Stimulated activated CD4-positive, alpha-beta T cell treated with anti-CD3 and anti-CD28 coated beads, Interleukin-12 subunit alpha, Interleukin-12 subunit beta, amount 100 ng/mL, for 24 hours (primary cell): ENCODE data around the gene ANKRD50.

Source experiments
- DNase-seq, 2 experiments: peaks; one replicate each; pipeline ENCODE4 v3.0.0-alpha.2; 2020; ENCODE audit warnings: low read depth in 2 of 2

The ANKRD50 gene, protein sequence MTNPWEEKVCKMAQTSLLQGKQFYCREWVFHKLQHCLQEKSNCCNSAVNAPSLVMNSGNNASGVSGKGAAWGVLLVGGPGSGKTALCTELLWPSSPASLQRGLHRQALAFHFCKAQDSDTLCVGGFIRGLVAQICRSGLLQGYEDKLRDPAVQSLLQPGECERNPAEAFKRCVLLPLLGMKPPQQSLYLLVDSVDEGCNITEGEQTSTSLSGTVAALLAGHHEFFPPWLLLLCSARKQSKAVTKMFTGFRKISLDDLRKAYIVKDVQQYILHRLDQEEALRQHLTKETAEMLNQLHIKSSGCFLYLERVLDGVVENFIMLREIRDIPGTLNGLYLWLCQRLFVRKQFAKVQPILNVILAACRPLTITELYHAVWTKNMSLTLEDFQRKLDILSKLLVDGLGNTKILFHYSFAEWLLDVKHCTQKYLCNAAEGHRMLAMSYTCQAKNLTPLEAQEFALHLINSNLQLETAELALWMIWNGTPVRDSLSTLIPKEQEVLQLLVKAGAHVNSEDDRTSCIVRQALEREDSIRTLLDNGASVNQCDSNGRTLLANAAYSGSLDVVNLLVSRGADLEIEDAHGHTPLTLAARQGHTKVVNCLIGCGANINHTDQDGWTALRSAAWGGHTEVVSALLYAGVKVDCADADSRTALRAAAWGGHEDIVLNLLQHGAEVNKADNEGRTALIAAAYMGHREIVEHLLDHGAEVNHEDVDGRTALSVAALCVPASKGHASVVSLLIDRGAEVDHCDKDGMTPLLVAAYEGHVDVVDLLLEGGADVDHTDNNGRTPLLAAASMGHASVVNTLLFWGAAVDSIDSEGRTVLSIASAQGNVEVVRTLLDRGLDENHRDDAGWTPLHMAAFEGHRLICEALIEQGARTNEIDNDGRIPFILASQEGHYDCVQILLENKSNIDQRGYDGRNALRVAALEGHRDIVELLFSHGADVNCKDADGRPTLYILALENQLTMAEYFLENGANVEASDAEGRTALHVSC (N-terminal part only)

DNA sequence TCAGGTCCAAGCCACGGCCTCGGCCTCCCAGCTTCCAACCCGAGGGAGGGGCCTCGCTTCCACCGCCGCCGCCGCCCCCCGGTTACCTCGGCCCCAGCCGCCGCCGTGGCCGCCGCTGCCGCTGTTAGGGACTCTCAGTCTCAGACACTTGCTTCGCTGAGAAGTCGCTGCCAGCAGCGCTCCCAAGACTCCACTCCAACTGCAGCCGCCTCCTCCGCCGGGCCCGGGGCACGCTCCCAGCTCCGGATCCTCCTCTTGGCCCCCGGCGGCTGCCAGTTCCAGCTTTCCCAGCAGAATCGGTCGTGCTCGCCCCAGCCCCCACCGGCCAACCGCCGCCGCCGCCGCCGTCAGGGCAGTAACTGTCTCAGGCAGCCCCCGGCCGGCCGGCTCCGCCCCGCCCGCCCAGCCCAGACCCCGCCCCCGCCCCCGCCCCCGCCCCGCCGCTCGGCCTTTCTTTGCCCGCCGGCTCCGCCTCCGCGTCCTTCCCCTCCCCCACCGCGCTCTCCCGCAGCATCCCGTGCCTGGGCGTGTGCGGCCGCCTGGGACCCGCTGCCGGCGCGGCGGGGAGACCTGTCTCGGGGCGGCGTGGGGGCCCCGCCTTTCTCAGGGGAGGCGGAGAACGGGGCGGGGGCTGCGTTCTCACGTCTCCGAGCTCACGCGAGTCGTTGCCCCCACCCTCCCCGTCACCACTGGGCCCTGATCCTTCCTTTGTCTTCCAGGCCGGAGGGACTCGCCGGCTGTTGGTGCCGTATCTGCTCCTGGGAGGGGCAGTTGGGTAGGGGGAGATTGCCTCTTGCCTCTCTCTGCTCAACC, at the start of gene ANKRD50:
ANKRD50 (minus strand) TSS at position 361 of the 813 bp plus-strand sequence. CDS start 2,221 bp downstream, outside the sequence.
- peak; percentile 24 to 47 for DNase-seq

DNA sequence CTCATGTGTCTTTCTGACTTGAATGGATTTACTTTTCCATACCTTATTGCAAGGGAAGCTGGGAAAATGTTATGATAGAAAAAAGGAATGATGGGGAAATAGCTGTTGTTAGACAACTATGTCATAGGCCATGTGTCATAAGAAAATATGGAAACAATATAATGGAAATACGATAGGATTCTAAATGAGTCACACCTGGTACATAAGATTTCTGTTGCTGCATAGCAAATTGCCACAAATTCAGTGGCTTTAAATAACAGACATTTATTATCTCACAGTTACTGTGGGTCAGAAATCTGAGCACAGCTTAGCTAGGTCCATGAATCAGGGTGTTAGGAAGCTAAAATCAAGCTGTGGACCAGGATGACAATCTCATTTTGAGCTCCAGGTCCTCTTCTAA, 44.6 kb upstream of the ANKRD50 start:
- no peak for DNase-seq

DNA sequence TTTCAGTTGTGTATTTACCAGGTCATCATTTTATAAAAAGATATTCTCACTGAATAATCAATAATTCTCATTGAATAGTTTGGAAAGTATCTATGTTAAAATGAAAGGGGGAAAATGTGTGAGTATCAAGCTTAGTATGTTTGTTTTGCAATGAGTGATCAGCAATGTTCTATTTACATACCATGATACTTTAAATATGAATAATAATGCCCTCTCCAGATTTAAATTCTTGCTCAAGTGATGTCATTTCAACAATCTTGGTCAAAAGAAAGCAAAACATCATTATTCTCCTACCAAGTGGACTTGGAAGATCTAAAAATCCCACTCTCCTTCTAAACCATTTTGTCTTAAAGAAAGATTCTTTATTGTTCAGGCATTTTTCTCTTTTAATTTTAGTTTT, 42.1 kb upstream of the ANKRD50 start:
- no peak for DNase-seq

DNA sequence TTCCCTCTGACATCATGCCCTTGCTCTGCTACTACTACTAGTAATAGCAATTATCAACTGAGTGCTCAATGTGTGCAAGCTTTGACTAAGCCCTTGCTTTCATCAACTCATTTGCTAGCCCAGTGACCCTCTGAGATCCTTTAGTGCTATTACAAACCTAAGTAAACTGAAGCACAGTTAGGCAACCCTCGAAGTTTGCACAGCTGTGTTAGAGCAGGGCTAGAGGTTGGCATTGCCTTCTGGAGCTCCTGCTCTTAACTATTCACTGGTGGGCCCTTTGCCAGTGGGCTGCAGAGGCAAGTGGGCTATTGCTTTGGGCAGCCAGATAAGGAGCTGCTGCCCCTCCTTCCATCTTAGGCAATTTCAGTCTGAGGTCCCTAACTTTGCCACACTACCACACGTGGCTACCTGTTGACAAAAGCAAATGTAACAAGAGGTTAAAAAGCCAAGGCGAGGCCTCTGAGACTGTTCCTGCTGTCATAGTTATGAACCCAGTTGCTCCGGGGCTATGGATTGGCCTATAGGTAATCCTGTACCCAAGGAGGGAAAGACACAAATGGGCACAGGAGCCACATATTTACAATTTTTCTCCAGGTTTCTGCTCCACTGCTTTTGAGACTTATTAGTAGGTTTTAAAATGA, 41.5 kb upstream of the ANKRD50 start:
- DNase-seq, result no peak

DNA sequence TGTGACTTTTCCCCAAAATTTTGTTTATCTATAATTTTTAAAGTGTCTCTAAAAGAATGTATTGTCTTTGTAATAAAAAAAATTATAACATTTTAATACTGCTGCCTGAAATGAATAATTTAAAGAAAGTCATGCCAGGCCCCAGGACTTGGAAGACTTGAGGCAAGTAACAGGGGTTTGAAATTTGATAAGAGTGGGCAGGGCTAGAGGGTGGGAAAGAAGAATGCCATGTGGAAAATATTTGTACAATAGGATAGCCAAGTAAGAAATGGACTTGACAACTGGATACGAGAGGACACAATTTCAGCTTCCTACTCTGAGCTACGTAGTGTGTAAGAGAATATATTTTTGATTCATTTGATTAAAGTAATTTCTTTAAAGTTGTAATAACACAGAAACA, 36.9 kb upstream of the ANKRD50 start:
- no peak for DNase-seq

DNA sequence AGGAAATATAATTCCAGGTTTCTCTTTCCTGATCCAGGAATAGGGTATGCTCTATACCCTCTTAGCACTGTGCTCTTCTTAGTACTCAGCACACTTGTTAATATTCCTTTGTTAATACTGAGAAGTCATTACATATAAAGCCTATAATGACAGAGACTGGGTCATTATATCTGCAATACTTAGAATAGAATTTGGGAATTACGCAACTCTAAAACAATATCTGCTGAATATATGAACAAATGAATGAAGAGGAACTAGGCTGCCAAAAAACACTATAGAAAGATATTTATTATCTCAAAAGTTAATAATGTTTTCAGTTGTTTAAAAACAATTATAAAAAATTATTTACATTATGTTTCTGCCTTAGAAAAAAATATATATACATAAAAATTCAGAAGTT, 36.4 kb upstream of the ANKRD50 start:
- no peak for DNase-seq

DNA sequence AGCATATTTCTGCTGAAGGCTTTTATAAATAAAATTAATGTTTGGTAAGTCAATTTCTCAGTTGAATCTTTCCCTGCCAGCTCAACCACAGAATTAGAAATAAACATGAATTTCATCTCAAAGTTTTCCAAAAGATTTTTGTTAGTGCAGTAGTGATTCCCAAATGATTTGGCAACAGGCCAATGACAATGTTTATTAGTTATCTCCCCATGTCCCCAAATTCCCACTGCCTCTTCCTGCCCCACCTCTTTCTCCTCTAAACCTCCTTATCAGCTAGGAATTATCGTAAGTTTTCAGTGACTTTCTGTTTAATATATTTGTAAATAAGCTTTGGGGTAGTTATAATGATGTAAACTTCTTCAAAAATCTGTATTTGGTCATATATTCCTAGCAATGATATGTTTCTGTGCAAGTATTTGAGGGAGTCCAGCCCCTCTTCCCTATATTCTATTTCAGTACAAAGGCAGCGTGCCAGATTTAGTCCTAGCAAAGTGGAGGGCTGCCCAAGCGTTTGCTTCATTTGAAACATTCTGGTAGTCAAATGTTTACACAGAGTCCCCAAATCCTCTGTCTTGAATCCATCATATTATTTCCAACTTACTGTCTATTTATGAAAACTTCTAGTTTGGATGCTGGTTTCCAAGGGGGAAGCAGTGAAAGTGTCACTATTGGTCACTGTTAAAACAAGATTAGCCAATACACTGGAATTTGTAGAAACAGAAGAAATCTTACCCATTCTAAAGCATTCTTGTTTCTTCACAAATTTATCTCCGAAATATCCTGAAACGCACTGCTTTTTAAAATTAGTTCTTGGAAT, 33.7 kb upstream of the ANKRD50 start:
- DNase-seq, result no peak

DNA sequence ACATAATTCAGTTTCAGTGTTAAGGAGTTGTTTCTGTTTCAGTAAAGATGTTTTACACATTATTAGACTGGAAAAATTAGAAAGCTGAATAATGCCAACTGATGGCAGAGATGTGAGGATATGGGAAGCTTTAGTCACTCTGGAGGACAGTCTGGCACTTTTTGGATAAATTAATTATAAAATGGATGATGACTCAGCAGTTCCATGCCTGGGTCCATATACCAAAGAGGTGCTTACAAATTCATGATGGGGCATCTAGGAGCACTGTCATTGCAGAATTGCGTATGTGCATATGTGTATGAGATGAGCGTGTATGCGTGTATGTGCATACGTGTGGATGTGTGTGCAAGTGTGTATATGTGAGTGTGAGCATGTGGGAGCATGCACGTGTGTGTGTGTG, 31.2 kb upstream of the ANKRD50 start:
- no peak for DNase-seq

DNA sequence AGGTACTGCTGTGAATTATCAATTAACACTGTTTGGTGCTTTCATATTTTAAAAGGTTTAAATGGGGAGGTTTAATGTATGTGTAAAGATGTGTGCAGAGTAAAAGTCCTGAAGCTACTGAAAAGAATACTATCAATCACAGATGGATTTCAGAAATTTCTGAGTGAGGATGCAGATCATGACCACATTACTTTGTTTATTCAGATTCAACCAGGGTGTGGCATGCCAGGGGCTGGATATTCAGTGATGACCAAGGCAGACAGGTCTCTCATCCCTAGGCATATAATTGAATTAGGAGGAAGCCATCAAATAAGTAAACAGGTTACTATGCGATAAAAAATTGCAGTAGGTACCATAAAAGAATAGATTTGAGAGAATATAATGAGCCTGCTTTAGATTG, 28.0 kb upstream of the ANKRD50 start:
- no peak for DNase-seq

DNA sequence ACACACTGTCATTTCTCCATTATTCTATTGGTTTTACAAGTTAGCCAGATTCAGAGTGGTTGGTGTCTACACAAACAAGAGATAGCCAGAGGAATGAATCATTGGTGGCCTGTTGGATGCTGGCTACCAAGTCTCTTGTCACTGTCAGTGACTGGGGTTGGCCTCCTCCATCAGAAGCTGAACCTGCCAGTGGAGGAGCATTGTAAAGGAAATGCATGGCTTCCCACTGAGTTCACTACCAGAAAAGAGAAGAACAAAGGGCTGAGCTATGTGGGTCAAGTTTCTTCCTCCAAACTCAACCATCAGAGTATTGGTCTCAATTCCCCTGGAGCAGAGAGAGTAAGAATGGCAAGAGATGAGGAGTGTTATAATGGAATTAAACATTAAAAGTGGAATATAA, 26.5 kb upstream of the ANKRD50 start:
- no peak for DNase-seq

DNA sequence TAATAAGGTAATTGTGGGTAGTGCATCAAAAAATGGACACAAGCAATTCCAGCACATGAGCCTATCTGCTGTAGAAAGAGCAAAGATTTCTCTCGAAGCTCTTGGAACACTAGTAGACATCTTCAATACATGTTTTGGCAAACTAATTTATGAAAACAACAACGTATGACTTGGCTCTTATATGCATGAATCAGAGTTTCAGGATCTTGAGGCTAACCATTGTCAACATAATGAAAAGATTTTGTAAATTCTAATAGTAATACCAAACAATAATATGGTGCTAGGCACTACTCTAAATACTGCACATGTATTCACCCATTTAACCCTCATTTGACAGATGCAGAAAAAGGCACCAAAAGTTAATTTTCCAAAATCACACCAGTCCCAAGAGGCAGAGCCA, 25.1 kb upstream of the ANKRD50 start:
- no peak for DNase-seq

DNA sequence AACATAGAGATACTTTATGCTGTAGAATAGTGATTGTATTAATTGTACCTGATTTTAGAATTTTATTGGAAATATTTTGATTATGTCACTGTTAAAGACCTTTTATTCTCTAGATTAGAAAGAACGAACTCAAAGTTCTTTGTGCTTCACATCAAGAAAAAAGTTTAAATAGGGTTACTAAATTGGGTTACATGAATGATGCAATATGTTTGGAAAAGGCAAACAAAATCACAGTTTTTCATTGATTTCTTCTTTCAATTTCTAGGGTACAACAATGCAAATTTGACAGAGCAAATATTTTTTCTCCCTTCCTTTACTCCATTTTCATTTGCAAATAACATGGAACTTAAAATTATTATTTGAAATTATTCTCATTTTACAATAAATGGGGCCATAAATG, 24.0 kb upstream of the ANKRD50 start:
- no peak for DNase-seq

DNA sequence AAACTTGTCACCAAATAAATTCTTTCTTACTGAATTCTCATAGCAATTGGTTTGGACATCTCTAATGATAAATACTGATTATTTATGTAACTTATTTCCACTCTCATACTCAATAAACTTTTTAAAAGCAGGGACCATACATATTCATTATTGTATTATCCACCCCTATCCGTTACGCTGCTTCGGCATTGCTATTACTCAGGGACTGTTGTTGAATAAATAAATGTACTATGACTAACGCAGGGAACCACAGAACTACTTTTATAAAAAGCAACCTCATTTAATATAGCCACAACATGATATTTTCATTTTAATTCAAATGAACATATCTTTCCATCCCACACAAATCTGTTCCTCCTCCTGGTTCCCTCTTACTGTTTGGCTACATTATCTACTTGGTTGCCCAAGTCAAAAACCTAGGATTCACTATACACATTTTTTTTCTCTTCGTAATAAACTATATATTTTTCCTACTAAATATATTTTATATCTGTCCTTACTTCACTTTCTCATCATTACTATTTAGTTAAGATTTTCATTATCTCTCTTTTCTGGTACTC, 14.9 kb upstream of the ANKRD50 start:
- DNase-seq, result no peak

DNA sequence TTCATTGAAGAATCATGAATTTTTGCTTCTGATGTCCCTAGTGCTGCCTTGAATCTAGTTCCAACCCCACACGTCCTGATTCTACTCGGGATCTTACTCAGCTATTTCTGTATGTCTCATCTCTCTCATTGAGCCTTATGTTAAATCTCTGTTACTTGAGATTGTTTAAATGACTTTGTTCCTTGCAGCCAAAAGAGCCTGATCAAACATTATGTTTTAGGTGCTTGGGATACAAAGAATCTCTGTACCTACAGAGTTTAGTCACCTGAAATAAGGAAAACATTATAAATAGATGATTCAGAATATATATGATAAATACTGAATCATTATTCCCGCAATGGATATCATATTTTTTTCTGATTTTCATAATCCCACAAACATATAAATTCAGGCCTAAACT, 13.7 kb upstream of the ANKRD50 start:
- no peak for DNase-seq

DNA sequence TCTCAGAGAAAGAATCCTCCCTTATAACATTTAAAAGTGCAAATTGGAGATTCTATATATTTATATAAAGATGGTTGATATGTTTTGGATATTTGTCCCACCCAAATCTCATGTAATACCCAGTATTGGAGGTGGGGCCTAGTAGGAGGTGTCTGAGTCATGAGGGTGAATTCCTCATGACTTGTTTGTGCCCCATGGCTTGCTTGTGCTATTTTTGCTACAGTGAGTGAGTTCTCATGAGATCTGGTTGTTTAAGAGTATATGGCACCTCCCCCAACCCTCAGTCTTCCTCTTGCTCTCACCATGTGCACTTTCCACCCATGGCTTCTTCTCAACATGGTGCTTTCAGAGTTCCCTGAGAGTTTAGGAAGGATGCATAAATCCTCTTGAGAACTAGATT, 9.5 kb upstream of the ANKRD50 start:
- DNase-seq, result no peak

DNA sequence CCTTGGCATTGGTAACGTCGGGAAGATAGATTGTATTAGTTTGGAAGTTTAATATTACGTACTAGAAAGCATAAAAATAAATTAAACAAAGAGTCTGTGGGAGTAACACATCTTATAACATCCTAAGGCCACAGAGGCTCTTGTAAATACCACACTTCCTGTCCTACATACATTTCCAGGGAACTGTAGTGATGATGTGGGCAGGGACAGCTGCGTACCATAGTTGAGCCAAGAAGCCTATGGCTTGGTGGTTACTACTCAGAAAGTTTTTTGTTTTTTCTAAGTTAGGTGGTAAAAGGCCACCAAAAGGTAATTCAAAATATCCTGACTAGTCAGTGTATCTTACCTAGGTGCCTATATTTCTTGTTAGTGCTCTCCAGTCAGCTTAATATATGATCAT, 4.6 kb upstream of the ANKRD50 start:
- no peak for DNase-seq

DNA sequence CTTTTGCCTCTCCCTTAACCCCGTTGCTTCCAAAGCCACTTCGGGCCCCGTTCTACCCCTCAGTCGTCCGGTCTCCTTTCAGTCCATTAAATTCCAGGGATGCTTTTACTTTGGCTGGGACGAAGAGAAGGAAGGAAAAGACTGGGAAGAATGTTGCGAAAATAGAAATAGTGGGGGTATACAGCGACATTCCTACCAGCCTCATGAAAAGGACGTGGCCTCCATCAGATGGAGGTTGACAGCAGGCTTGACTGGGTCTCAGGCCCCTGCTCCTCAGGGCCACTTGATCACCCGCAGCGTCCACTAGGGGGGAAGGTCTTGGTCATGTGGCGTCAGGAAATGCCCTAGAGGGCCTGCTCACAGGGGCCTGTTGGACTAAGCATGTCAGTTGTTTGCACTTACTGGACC, 657 bp upstream of the ANKRD50 start:
- DNase-seq, result peak in 1 of 2 experiments; percentile 4

DNA sequence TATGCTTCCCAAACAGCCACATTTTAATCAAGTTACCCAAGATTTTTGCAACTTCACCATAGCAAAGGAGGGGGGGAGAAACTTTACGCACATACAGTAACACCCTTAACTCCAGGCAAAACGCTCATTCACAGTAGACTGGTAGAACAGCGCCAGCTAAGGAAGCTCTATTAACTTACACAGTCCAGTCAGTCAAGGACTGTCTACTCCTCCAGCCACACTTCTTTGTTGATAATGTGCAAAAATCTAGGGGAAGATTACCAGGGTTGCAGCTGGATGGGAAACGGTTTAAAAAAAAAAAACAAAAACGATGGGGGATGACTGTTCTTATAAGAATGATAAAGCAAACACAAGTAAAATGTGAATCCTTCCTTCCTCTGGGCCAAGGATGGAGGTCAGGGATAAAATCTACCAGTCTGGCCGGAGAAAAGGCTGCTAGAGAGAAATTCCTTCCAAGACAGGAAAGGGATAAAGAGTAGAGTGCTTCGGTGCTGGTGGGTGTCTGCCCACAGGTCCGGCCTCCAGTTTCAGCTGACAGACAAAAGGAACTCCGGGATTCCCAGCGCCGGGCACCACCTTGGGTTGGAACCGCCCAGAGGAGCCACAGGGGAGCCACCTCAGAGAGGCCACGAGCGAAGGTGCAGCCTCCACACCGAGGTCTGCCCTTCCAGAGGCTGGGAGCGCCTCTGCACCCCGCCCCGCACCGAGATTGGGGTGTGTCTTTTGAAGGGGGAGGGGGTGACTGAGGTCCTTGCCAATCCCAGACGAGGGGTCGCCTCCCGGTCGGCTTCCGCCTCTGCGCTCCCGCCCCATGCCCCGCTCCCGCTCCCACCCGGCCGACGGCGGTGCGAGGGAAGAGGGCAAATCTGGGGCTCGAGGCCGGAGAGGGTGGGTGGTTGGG, 811 bp downstream of the ANKRD50 start:
- DNase-seq, result peak in 1 of 2 experiments; percentile 3

DNA sequence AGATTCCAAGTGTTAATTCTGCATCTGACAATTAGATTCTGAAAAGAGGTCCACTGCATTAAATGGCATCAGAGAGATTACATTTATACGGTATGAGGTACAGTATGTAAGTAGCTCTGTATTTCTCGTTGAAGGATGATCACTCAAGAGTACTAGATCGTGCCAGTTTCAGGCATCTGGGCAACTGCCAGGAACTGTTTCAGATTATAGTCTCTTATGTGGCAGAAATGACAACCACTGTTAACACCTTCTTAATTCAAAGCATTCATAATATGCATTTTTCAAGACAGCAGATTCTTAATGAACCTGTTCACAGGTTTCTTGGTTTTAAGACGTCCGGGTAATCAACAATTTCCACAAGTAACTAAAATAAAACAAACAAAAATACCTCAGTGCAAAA, 1.6 kb downstream of the ANKRD50 start:
- DNase-seq, result no peak
